H9 (cell line): ENCODE results near the gene TNFSF10. TPM values are rescaled to one million over a fixed set of nuclear protein-coding genes. Genes with fewer than 3 reads are reported as not detected.

Experiments
- DNase-seq: peaks from one replicate; pipeline ENCODE4 v3.0.0-alpha.2; 2017
- H2AFZ ChIP-seq: one replicate; pipeline ENCODE4 v1.6.1; 2013; ENCODE audit warnings: mild to moderate bottlenecking, low read length, control low read depth, moderate library complexity
- H2AK5ac ChIP-seq: 2 replicates; pipeline ENCODE4 v1.6.1; 2013; ENCODE audit warnings: low read length, control low read depth, mixed read lengths; ENCODE audit not compliant: insufficient read length
- H2BK120ac ChIP-seq: one replicate; pipeline ENCODE4 v1.6.1; 2013; ENCODE audit warnings: low read depth, mild to moderate bottlenecking, low read length, control low read depth, inconsistent platforms; ENCODE audit not compliant: poor library complexity, severe bottlenecking
- H2BK12ac ChIP-seq: 2 replicates; pipeline ENCODE4 v1.6.1; 2013; ENCODE audit warnings: low read length, control low read depth, mixed read lengths, low read depth; ENCODE audit not compliant: insufficient read length
- H2BK15ac ChIP-seq: 2 replicates; pipeline ENCODE4 v1.6.1; 2013; ENCODE audit warnings: low read depth, low read length, control low read depth
- H2BK20ac ChIP-seq: one replicate; pipeline ENCODE4 v1.6.1; 2013; ENCODE audit warnings: low read depth, mild to moderate bottlenecking, low read length, control low read depth, inconsistent platforms; ENCODE audit not compliant: poor library complexity, severe bottlenecking
- H2BK5ac ChIP-seq: 2 replicates; pipeline ENCODE4 v1.6.1; 2013; ENCODE audit warnings: low read length, control low read depth, mixed read lengths; ENCODE audit not compliant: insufficient read length
- H3K14ac ChIP-seq: 2 replicates; pipeline ENCODE4 v1.6.1; 2013; ENCODE audit warnings: low read length, control low read depth; ENCODE audit not compliant: insufficient read depth
- H3K18ac ChIP-seq: 2 replicates; pipeline ENCODE4 v1.6.1; 2013; ENCODE audit warnings: low read depth, mild to moderate bottlenecking, mixed read lengths, low read length, control low read depth; ENCODE audit not compliant: insufficient read length
- H3K23ac ChIP-seq: 2 replicates; pipeline ENCODE4 v1.6.1; 2013; ENCODE audit warnings: low read length, control low read depth, mixed read lengths, low read depth; ENCODE audit not compliant: insufficient read length
- H3K23me2 ChIP-seq: 2 replicates; pipeline ENCODE4 v1.6.1; 2013; ENCODE audit warnings: low read depth, mild to moderate bottlenecking, mixed read lengths, low read length, control low read depth; ENCODE audit not compliant: insufficient read length, poor library complexity, severe bottlenecking
- H3K27ac ChIP-seq: 2 replicates; pipeline ENCODE4 v1.5.1; 2013; ENCODE audit warnings: low read length, control low read depth, mixed read lengths, low read depth; ENCODE audit not compliant: insufficient read length
- H3K27me3 ChIP-seq: 2 replicates; pipeline ENCODE4 v1.6.1; 2013; ENCODE audit warnings: low read length, control low read depth, inconsistent platforms; ENCODE audit not compliant: insufficient read depth
- H3K4ac ChIP-seq: 2 replicates; pipeline ENCODE4 v1.6.1; 2013; ENCODE audit warnings: low read depth, mild to moderate bottlenecking, control low read depth, inconsistent platforms, low read length, moderate library complexity
- H3K4me1 ChIP-seq: 2 replicates; pipeline ENCODE4 v1.6.1; 2013; ENCODE audit warnings: low read length, control low read depth, inconsistent platforms; ENCODE audit not compliant: insufficient read depth
- H3K4me2 ChIP-seq: 2 replicates; pipeline ENCODE4 v1.6.1; 2013; ENCODE audit warnings: low read length, control low read depth, mixed read lengths; ENCODE audit not compliant: insufficient read length, insufficient read depth
- H3K56ac ChIP-seq: 2 replicates; pipeline ENCODE4 v1.6.1; 2013; ENCODE audit warnings: low read depth, mild to moderate bottlenecking, mixed read lengths, low read length, control low read depth; ENCODE audit not compliant: insufficient read length
- H3K79me1 ChIP-seq: 2 replicates; pipeline ENCODE4 v1.6.1; 2013; ENCODE audit warnings: low read depth, mild to moderate bottlenecking, moderate library complexity, low read length, control low read depth, inconsistent platforms; ENCODE audit not compliant: insufficient read depth, poor library complexity, severe bottlenecking
- H3K79me2 ChIP-seq: 2 replicates; pipeline ENCODE4 v1.6.1; 2013; ENCODE audit warnings: low read length, control low read depth, inconsistent platforms; ENCODE audit not compliant: insufficient read depth
- H3K9ac ChIP-seq: 2 replicates; pipeline ENCODE4 v1.6.1; 2013; ENCODE audit warnings: low read length, control low read depth, mixed read lengths; ENCODE audit not compliant: insufficient read length; ENCODE audit errors: extremely low read depth
- H3K9me3 ChIP-seq: one replicate; pipeline ENCODE4 v1.6.1; 2013; ENCODE audit warnings: low read depth, low read length, inconsistent platforms; ENCODE audit not compliant: control insufficient read depth
- H3T11ph ChIP-seq: one replicate; pipeline ENCODE4 v1.6.1; 2013; ENCODE audit warnings: mild to moderate bottlenecking, low read length, control low read depth, inconsistent platforms
- H4K20me1 ChIP-seq: one replicate; pipeline ENCODE4 v1.6.1; 2013; ENCODE audit not compliant: control insufficient read depth, insufficient read length, insufficient read depth
- H4K5ac ChIP-seq: 2 replicates; pipeline ENCODE4 v1.6.1; 2013; ENCODE audit warnings: low read depth, mild to moderate bottlenecking, mixed read lengths, low read length, control low read depth; ENCODE audit not compliant: insufficient read length
- H4K8ac ChIP-seq: replicated peaks from 2 replicates; pipeline ENCODE4 v1.6.1; 2013; ENCODE audit warnings: low read length, control low read depth, mixed read lengths, low read depth; ENCODE audit not compliant: insufficient read length
- H4K91ac ChIP-seq: 2 replicates; pipeline ENCODE4 v1.6.1; 2013; ENCODE audit warnings: low read depth, mild to moderate bottlenecking, moderate library complexity, mixed read lengths, low read length, control low read depth; ENCODE audit not compliant: insufficient read length
- H3K27ac Mint-ChIP-seq, 3 experiments: 2 replicates in 2 of 3; 3 replicates in 1 of 3; pipeline ENCODE4 v1.8.0; 2020 to 2021; ENCODE audit warnings: mixed read lengths in 3 of 3, mild to moderate bottlenecking in 1 of 3, moderate library complexity in 1 of 3
- H3K27me3 Mint-ChIP-seq: 2 replicates; pipeline ENCODE4 v1.8.0; 2021; ENCODE audit warnings: low read depth, mild to moderate bottlenecking, moderate library complexity, mixed read lengths
- H3K36me3 Mint-ChIP-seq, 3 experiments: 2 replicates in 2 of 3; 3 replicates in 1 of 3; pipeline ENCODE4 v1.8.0; 2020 to 2021; ENCODE audit warnings: low read depth in 3 of 3, mixed read lengths in 3 of 3; ENCODE audit not compliant: insufficient read depth in 1 of 3
- H3K4me1 Mint-ChIP-seq, 2 experiments: 2 replicates each; pipeline ENCODE4 v1.8.0; 2020; ENCODE audit warnings: mixed read lengths in 2 of 2
- H3K4me3 Mint-ChIP-seq, 2 experiments: 2 replicates in 1 of 2; 3 replicates in 1 of 2; pipeline ENCODE4 v1.8.0; 2020 to 2021; ENCODE audit warnings: mild to moderate bottlenecking in 2 of 2, mixed read lengths in 2 of 2, moderate library complexity in 1 of 2
- H3K9me3 Mint-ChIP-seq, 2 experiments: 2 replicates in 1 of 2; 3 replicates in 1 of 2; pipeline ENCODE4 v1.8.0; 2020; ENCODE audit warnings: mild to moderate bottlenecking in 2 of 2, mixed read lengths in 2 of 2, moderate library complexity in 1 of 2
- CTCF ChIP-seq: fragments of 200-600 bp; sonication (generic); conservative IDR thresholded peaks from 3 replicates; pipeline ENCODE4 v1.8.0; 2021; ENCODE audit warnings: antibody characterized with exemption, mild to moderate bottlenecking
- total RNA-seq: library from RNA; stranded (reverse); gene quantifications from 2 replicates; pipeline ENCODE4 v1.2.1, GENCODE V29; 2021

The TNFSF10 gene
- total RNA-seq, 1 experiment from 2014 or later, result not detected

GRCh38 chr3:172501540-172501939, 21.7 kb downstream of the TNFSF10 start:
- H3K9me3 ChIP-seq, result no peaks in the 10 kb centered on the region
- no peaks in the 10 kb centered on the region for H3K4me1 ChIP-seq
- H3K36me3 Mint-ChIP-seq, result no peaks in the 10 kb centered on the region
- no peak overlapping the region for H4K5ac ChIP-seq
- no peaks in the 10 kb centered on the region for H3K79me1 ChIP-seq
- no peak overlapping the region for H2BK12ac ChIP-seq
- H3K23me2 ChIP-seq, result no peaks in the 10 kb centered on the region
- no peak overlapping the region for H2BK20ac ChIP-seq
- no peak overlapping the region for H3K4me2 ChIP-seq
- no peak overlapping the region for H3K4me3 Mint-ChIP-seq
- H4K91ac ChIP-seq, result no peak overlapping the region
- H3T11ph ChIP-seq, result no peak overlapping the region
- H2BK15ac ChIP-seq, result no peak overlapping the region
- H3K4me1 Mint-ChIP-seq, result no peaks in the 10 kb centered on the region; a peak in 1 of 4 replicates
- H2AK5ac ChIP-seq, result no peak overlapping the region
- no peak overlapping the region for H3K4ac ChIP-seq
- H3K27me3 ChIP-seq, result no peaks in the 10 kb centered on the region
- H3K9ac ChIP-seq, result no peak overlapping the region
- H2BK5ac ChIP-seq, result no peak overlapping the region
- H3K18ac ChIP-seq, result no peak overlapping the region
- H2AFZ ChIP-seq, result no peak overlapping the region
- no peak for TF ChIP-seq CTCF
- no peak for DNase-seq
- no peak overlapping the region for H3K14ac ChIP-seq
- H3K23ac ChIP-seq, result no peak overlapping the region
- H4K8ac ChIP-seq, result no peak overlapping the region
- H4K20me1 ChIP-seq, result no peaks in the 10 kb centered on the region
- no peak overlapping the region for H3K56ac ChIP-seq
- H3K27me3 Mint-ChIP-seq, result no peaks in the 10 kb centered on the region
- no peak overlapping the region for H2BK120ac ChIP-seq
- H3K9me3 Mint-ChIP-seq, result peaks cover 4 to 5% of the 10 kb centered on the region in 2 experiments; a peak in 3 of 5 replicates
- H3K27ac ChIP-seq, result no peak overlapping the region
- no peak overlapping the region for H3K27ac Mint-ChIP-seq
- no peaks in the 10 kb centered on the region for H3K79me2 ChIP-seq
